Colon (tissue), 2 donors: Measurements from ENCODE around the gene KDM6A.
"Not testable (repeated sequence)": the region's sequence is repeated elsewhere in the genome, so short reads cannot be mapped to it uniquely, and the experiment has no call there.

Source experiments
- FAIRE-seq: peaks from 2 replicates; lab custom pipeline; 2012; peaks lifted over from hg19 to GRCh38; lab: Jason Lieb, UNC
- donor health status: control.
- donor health status: control.

KDM6A gene

DNA sequence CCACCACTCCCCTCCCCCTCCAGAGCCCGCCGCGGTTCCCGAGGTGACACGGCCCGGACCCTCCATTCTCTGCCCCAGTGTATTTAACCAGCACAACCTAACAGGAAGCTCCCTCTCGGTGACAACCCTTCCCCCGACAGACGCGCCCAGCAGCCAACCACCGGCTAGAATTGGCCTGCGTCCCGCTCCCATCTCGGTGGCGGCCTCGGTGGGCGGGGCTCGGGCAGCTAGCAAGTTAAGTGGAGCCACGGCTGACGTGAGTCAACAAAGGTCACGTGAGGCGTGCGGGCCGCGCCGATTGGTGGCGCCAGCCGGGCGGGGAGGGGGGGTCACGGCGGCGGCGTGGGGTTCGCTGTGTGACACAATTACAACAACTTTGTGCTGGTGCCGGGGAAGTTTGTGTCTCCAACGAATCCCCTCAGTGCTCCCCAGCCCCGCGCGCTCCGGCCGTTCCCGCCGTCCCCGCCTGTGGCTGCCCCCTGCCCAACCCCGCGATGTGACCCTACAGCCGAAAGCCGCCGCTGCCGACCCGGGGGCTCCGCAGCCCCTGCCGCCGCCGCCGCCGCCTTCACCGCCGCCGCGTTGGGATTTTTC lies at the start of gene KDM6A:
Gene KDM6A, plus strand, starts transcription at position 368 of the 594 bp plus-strand sequence. CDS start 364 bp downstream, outside the sequence.
- FAIRE-seq: no peak

DNA sequence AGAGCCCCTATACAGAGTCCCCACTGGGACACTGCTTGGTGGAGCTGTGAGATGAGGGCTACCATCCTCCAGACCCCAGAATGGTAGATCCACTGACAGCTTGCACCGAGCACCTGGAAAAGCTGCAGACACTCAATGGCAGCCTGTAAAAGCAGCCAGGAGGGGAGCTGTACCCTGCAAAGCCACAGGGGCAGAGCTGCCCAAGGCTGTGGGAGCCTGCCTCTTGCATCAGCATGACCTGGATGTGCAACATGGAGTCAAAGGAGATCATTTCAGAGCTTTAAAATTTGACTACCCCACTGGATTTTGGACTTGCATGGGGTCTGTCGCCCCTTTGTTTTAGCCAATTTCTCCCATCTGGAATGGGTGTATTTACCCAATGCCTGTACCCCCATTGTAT lies 49.8 kb upstream of the KDM6A start:
- FAIRE-seq: not testable (repeated sequence)

DNA sequence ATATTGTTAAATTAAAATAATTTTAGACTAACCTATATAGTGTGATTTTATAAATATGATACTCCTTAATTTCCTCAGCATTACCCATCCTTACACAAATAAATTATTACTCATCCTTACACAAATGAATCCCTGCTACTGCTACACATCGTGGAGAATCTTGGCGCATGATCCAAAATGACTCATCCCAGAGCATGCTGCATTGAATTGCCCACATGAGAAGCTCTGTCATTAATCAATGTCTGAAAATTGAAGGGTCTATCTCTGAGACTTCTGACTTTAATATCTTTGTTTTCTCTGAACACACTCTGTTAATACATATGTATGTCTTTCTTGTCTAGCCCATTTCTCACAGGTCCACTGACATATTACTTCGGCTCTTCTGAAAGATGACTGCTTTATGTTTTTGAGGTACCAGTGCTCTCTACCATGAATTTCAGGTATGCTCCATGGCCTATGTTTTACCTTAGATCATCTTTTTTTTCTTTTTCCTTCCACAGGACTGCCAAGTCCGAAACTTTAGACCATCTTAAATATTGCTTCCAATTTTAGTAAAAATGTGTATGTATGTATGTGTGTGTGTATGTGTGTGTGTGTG lies 44.9 kb upstream of the KDM6A start:
- no peak for FAIRE-seq

DNA sequence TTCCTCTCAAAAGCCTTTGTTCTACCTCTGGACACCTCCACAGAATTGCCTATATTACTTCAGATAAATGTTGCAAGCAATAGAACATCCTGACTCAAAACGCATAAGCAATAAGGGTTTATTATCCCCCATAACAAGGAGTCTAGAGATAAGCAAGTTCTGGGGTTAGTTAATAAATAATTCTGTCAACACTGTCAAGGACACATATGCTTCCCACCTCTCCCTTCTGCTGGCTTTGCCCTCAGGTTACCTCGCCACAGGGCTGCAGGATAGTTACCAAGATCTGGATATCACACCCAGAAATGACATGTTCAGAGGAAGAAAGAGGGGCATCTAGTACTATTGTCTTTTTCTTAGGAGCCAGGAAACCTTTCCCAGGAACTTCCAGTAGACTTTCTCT lies 43.2 kb upstream of the KDM6A start:
- FAIRE-seq: no peak

DNA sequence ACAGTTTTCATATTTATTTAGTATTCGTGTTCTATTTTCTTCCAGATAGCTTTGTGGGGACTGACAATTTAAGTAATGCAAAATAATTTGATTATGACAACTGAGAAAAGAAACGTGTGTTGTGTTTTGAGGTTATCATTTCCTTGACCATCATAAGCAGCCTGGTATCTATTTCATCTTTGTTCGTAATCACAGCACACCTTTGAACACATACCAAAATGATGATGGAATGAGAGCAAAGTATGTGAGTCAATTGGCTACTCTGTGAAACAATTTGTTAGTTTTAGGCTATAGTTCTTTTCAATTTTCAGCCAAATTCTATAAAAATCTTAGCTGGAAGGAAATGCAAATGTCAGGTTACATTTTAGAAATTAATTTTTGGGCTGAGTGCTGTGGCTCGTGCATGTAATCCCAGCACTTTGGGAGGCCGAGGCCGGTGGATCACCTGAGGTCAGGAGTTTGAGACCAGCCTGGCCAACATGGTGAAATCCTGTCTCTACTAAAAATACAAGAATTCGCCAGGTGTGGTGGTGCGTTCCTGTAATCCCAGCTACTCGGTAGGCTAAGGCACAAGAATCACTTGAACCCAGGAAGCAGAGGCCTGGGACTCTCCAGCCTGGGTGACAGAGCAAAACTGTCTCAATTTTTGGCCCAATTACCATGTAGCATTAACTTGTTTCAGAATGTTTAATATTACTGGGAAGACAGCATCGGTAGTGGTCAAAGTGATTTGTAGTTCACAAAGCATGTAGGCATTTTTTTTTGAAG lies 30.3 kb upstream of the KDM6A start:
- no peak for FAIRE-seq

DNA sequence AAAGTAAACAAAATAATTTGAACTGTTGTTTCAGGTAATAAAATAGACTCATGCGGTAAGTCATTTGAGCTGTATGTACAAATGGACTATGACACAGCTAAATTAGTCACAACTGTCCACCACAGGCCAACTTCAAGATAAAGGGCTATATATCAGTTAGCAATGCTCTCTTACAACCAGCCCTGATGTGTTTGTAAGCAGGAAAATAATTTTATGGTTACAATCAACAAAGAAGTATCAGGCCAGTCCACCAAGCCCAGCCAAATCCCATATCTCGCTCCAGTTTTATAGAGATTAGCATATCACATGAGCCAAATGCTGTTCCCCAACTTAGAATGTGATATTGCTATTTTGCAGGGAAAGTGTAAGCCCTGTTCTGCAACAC lies 29.7 kb upstream of the KDM6A start:
- FAIRE-seq: no peak

GRCh38 chrX:44843753-44844152 lies 29.2 kb upstream of the KDM6A start, which contains the start of gene DUSP21:
DUSP21 (plus strand) TSS chrX:44844021; CDS start chrX:44844133, 112 bp downstream.
- FAIRE-seq: no peak

- no peak for FAIRE-seq
Observed at GRCh38 chrX:44844204-44844603, 28.8 kb upstream of the KDM6A start.

- FAIRE-seq: not testable (repeated sequence)
Observed at GRCh38 chrX:44850891-44851290, 22.1 kb upstream of the KDM6A start.

DNA sequence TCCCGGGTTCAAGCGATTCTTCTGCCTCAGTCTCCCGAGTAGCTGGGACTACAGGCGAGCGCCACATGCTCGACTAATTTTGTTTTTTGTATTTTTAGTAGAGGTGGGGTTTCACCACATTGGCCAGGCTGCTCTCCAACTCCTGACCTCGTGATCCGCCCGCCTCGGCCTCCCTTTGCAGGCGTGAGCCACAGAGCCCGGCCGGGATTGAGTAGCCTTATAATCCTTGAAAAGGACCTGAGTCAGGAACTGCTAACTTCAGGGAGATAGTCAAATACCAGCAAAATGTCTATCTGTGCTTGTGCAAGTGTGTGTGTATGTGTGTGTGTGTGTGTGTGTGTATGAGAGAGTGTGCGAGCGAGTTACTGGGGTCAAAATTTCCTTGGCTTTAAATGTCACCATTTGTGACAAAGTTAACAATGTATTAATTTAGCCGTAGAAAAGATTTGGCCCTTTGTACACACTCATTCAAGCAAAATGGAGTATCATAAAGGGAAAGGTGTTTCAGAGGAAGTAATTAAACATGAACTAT lies 1.8 kb upstream of the KDM6A start:
- no peak for FAIRE-seq

GRCh38 chrX:44871931-44872820 lies 812 bp upstream of the KDM6A start:
- no peak for FAIRE-seq

DNA sequence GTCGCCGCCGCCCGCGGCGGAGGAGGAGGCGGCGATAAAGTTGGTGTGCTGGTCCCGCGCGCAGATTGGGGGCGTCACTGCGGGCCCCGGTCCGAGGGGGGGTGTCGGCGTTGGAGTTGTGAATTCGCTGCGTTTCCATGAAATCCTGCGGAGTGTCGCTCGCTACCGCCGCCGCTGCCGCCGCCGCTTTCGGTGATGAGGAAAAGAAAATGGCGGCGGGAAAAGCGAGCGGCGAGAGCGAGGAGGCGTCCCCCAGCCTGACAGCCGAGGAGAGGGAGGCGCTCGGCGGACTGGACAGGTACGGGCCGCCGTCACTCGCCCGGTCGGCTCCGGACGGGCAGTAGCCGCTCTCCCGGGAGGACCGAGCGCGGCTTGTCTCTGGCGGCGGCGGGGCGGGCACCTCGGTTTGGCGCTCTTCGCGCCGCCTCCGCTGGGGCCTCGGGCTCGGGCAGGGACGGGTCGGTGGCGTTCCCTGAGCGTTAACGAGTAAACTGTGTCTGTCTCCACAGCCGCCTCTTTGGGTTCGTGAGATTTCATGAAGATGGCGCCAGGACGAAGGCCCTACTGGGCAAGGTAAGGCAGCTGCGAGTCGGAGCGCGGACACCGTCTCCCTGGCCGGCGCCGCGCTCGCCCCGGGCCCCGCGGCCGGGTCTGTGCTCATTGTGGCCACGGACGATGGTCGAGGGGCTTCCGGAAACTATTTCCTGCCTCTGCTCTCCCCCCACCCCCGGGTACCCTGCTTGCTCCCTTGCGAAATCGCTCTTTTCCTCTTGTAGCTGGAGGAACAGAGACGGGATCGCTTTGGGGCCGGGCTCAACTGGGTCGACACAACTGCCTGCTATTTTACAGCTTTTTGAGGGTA lies 658 bp downstream of the KDM6A start:
- no peak for FAIRE-seq

DNA sequence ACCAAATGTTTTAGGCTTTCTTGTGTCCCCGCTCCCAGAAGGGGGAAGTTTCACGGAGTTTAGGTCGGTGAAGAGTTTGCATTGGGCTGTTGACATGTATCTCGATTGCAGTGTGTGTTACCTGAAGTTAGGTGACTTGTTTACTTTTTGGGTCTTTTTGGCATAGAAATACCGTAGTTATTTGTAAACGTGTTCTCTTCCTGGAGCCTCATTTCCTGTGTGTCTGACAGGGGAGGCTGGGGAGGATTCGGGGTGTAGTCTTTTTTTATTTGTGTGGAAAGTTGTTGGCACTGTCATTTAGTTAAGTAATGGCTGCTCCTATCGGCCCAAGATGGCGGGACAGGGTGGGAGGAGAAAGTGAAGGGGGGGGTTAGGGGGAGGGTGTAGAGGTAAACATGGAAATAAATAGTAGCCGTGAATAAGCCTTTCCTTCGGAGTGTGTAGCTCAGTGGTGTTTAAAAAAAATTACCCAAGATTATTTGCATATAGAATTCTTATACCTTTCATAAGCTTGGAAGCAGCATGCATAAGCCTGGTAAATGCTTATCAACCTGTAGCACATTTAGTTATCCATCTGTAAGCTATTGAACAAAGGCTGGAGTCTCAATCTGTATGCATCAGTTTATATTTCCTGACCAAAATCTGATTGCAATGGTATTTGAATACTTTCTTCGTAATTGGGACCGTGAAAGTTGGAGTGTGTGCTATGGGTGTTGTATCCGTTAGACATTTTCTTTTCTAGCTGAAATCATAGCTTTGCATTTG lies 1.6 kb downstream of the KDM6A start:
- FAIRE-seq: peak; percentile 51

GRCh38 chrX:44875185-44875489 lies 2.1 kb downstream of the KDM6A start:
- no peak for FAIRE-seq

DNA sequence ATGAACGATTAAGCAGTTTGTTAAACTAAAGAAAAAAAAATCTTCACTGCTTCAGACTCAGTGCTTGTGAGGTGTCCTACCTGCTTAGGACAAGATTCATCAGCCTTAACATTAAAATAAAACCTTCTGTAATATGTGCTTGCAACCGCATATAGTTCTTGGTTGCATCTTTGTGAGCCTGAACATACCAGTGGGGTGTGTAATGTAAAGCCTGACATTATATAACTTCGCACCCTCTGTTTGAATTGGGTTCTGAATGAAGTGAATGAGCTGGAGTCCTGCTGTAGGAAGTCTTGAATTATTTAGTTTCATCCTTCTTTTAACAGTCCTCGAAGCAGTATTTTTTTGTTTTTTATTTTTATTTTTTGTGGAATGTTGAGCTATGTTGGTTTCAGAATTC lies 3.1 kb downstream of the KDM6A start:
- no peak for FAIRE-seq

DNA sequence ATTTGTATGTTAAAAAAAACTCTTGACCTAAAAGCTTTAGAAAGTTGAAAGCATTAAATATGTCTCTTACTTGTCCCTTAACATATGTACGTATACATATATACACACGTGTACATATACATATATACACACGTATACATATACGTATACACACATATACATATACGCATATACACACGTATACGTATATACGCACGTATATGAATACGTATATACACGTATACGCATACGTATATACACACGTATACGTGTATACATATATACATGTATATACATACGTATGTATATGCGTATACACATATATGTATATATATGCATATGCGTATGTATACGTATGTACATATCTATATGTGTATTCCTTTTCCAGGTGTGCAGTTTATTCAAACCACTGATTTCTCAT lies 3.8 kb downstream of the KDM6A start:
- FAIRE-seq: no peak

DNA sequence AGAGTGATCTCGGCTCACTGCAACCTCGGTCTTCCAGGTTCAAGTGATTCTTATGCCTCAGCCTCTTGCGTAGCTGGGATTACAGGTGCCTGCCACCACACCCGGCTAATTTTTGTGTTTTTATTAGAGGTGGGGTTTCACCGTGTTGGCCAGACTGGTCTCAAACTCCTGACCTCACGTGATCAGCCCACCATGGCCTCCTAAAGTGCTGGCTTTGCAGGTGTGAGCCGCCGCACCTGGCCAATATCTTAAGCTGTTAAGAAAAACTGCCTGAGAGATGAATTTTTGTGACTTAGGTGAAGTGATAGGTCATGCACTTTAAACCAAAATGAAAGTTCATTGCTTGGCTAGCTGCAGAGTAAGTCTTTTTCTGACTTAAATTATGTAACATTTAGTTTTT lies 5.8 kb downstream of the KDM6A start:
- no peak for FAIRE-seq

- no peak for FAIRE-seq
Observed at GRCh38 chrX:44881549-44881948, 8.6 kb downstream of the KDM6A start.

DNA sequence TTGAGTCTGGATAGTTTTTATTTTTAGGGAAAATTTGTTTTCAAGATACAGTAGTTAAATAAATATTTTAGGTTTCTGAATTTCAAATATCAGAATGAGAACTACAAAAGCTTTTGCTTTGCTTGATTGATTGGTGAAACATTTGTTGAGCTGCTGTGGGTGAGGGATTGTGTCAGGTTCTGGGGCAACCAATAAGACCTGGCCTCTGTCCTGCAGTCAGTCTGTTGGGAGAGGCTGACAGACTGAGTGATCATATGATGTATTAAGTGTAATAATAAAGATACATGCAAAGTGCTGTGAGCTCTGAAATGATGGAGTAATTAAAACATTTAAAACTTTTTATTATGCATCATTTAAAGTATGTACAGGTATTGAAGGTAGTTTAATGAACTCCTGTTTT lies 9.6 kb downstream of the KDM6A start:
- FAIRE-seq: no peak

- FAIRE-seq: no peak
Observed at GRCh38 chrX:44884944-44885343, 12.0 kb downstream of the KDM6A start.

- no peak for FAIRE-seq
Observed at GRCh38 chrX:44889824-44890223, 16.8 kb downstream of the KDM6A start.
